Fibroblast of lung (primary cell): Measurements from ENCODE around the gene KIAA0930. TPM values are rescaled to one million over a fixed set of nuclear protein-coding genes. Genes with fewer than 3 reads are reported as not detected.

Source experiments
- DNase-seq, 2 donors: peaks; one replicate each; pipeline versions ENCODE4 v3.0.0 to v3.0.0-alpha.2; 2010; ENCODE audit warnings: low read depth in 2 of 2
- H2AFZ ChIP-seq: 2 replicates; pipeline ENCODE4 v1.5.1; 2012; ENCODE audit warnings: low read length, control low read depth, inconsistent platforms
- H3K27ac ChIP-seq: 2 replicates; pipeline ENCODE4 v1.5.1; 2011; ENCODE audit warnings: low read length, control low read depth; ENCODE audit not compliant: insufficient read depth
- H3K27me3 ChIP-seq: 2 replicates; pipeline ENCODE4 v1.5.1; 2011; ENCODE audit warnings: mild to moderate bottlenecking, low read length; ENCODE audit not compliant: control insufficient read depth, insufficient read depth
- H3K36me3 ChIP-seq: 2 replicates; pipeline ENCODE4 v1.5.1; 2011; ENCODE audit warnings: low read length; ENCODE audit not compliant: control insufficient read depth, insufficient read depth
- H3K4me1 ChIP-seq: 2 replicates; pipeline ENCODE4 v1.5.1; 2011; ENCODE audit warnings: low read length; ENCODE audit not compliant: control insufficient read depth, insufficient read depth; ENCODE audit errors: extremely low read depth
- H3K4me2 ChIP-seq: 2 replicates; pipeline ENCODE4 v1.5.1; 2011; ENCODE audit warnings: low read length, control low read depth; ENCODE audit not compliant: insufficient read depth; ENCODE audit errors: extremely low read depth
- H3K4me3 ChIP-seq, 4 experiments: fragments of 200-600 bp in 1 of 4; sonication (generic) in 1 of 4; replicated peaks in 1 of 4; 2 replicates each; pipeline ENCODE4 v1.5.1; 2011 to 2016; ENCODE audit warnings: low read length in 4 of 4, low read depth in 3 of 4, mild to moderate bottlenecking in 3 of 4, control low read depth in 2 of 4, inconsistent platforms in 1 of 4, mixed read lengths in 1 of 4; ENCODE audit not compliant: insufficient read depth in 1 of 4; ENCODE audit errors: control extremely low read depth in 1 of 4
- H3K79me2 ChIP-seq: 2 replicates; pipeline ENCODE4 v1.5.1; 2012; ENCODE audit warnings: mild to moderate bottlenecking, low read length, inconsistent platforms; ENCODE audit not compliant: control insufficient read depth, insufficient read depth
- H3K9ac ChIP-seq: 2 replicates; pipeline ENCODE4 v1.5.1; 2011; ENCODE audit warnings: mild to moderate bottlenecking, low read length, control low read depth; ENCODE audit not compliant: insufficient read depth
- H3K9me3 ChIP-seq: 2 replicates; pipeline ENCODE4 v1.5.1; 2012; ENCODE audit warnings: low read depth, low read length; ENCODE audit not compliant: control insufficient read depth, insufficient read depth
- H4K20me1 ChIP-seq: 2 replicates; pipeline ENCODE4 v1.5.1; 2011; ENCODE audit warnings: low read length; ENCODE audit not compliant: control insufficient read depth, insufficient read depth; ENCODE audit errors: extremely low read depth
- CTCF ChIP-seq, 2 donors: IDR thresholded peaks in 1 of 2; conservative IDR thresholded peaks in 1 of 2; 1 replicate in 1 of 2; 2 replicates in 1 of 2; pipeline ENCODE4 v1.5.1; 2011 to 2012; ENCODE audit warnings: low read length in 2 of 2, control low read depth in 1 of 2, inconsistent platforms in 1 of 2, low read depth in 1 of 2, mild to moderate bottlenecking in 1 of 2
- EZH2 ChIP-seq: IDR thresholded peaks from 2 replicates; pipeline ENCODE4 v1.5.1; 2012; ENCODE audit warnings: low read length, control low read depth, mild to moderate bottlenecking; ENCODE audit errors: missing control alignments
- polyA plus RNA-seq, 2 donors: library from polyadenylated mRNA; depleted of rRNA in 1 of 2; stranded (reverse) in 1 of 2; unstranded in 1 of 2; fragments of >200 nt; gene quantifications; 2 replicates each; pipeline ENCODE4 v1.2.1, GENCODE V29; 2011 to 2012; ENCODE audit warnings: missing spikeins in 1 of 2
- total RNA-seq: library from RNA; depleted of rRNA; stranded (reverse); fragments of >200 nt; gene quantifications from 2 replicates; pipeline ENCODE4 v1.2.1, GENCODE V29; 2014

Gene KIAA0930
- total and polyA plus RNA-seq, 2 donors (not counting 1 experiment from before 2014, with no cell fraction given): 28.2 to 30.9 TPM

- Histone ChIP-seq H4K20me1 (no peaks in the 10 kb centered on the region), H3K27me3 (no peaks in the 10 kb centered on the region), H3K4me3 (no peak overlapping the region), H3K27ac (no peak overlapping the region), H3K9ac (no peak overlapping the region), H3K36me3 (peaks cover 6% of the 10 kb centered on the region), H3K79me2 (peaks cover 55% of the 10 kb centered on the region), H3K4me2 (no peak overlapping the region), H3K9me3 (no peaks in the 10 kb centered on the region), H3K4me1 (peaks cover 2% of the 10 kb centered on the region), H2AFZ (no peak overlapping the region)
- TF ChIP-seq CTCF (conservative IDR thresholded peaks at IDR 0.05 in 1 of 2, IDR thresholded peaks at IDR 0.05 in 1 of 2; ENCODE audit: low read depth in 1 of 2, low read length in 2 of 2): no peak
- no peak for TF ChIP-seq EZH2
- no peak for DNase-seq
These were observed 73.8 kb downstream of the KIAA0930 start for GRCh38 chr22:45166932-45167331.

- no peaks in the 10 kb centered on the region for H4K20me1 ChIP-seq
- H3K79me2 ChIP-seq: peaks cover 52% of the 10 kb centered on the region
- H3K9me3 ChIP-seq: no peaks in the 10 kb centered on the region
- H3K27me3 ChIP-seq: no peaks in the 10 kb centered on the region
- peak overlapping the region; percentile 36 for H3K4me2 ChIP-seq
- H2AFZ ChIP-seq: no peak overlapping the region
- H3K4me1 ChIP-seq: peaks cover 4% of the 10 kb centered on the region
- peak overlapping the region; percentile 86 for H3K9ac ChIP-seq
- TF ChIP-seq EZH2 (no peak), CTCF (conservative IDR thresholded peaks at IDR 0.05 in 1 of 2, IDR thresholded peaks at IDR 0.05 in 1 of 2; ENCODE audit: low read depth in 1 of 2, low read length in 2 of 2) (no peak)
- peak overlapping the region; percentile 74 for H3K27ac ChIP-seq
- H3K36me3 ChIP-seq: peaks cover 4% of the 10 kb centered on the region
- peak; percentile 23 to 33 for DNase-seq
- peak overlapping the region; percentile 61 to 88 (median 84) for H3K4me3 ChIP-seq
These were observed 76.2 kb downstream of the KIAA0930 start for GRCh38 chr22:45164270-45165088.

GRCh38 chr22:45163451-45164269, 77.0 kb downstream of the KIAA0930 start, which contains the start of gene NUP50:
TSS of gene NUP50 (plus strand) at chr22:45163925. CDS start at chr22:45168178, 4,253 bp downstream.
- Histone ChIP-seq H3K79me2 (peaks cover 52% of the 10 kb centered on the region), H3K4me1 (peaks cover 5% of the 10 kb centered on the region), H4K20me1 (no peaks in the 10 kb centered on the region), H3K9me3 (no peaks in the 10 kb centered on the region), H3K9ac (peak within 1 kb of the TSS; percentile 92), H3K36me3 (peaks cover 4% of the 10 kb centered on the region), H3K4me2 (peak within 1 kb of the TSS; percentile 84), H3K27me3 (no peaks in the 10 kb centered on the region), H3K27ac (peak within 1 kb of the TSS; percentile 97), H2AFZ (peak within 1 kb of the TSS; percentile 50), H3K4me3 (peak within 1 kb of the TSS; percentile 82 to 88 (median 86))
- TF ChIP-seq CTCF (conservative IDR thresholded peaks at IDR 0.05 in 1 of 2, IDR thresholded peaks at IDR 0.05 in 1 of 2; ENCODE audit: low read depth in 1 of 2, low read length in 2 of 2): peak in 1 of 2 donors; percentile 5
- no peak for TF ChIP-seq EZH2
- peak; percentile 93 to 97 for DNase-seq
